Measurements from ENCODE around the gene CREB3L2.

- no peak for TF ChIP-seq RAD21 (conservative IDR thresholded peaks at IDR 0.05 in 1 of 2, IDR thresholded peaks at IDR 0.05 in 1 of 2)
- TF ChIP-seq HDAC2 (IDR thresholded peaks at IDR 0.05): no peak
- no peak for TF ChIP-seq CTCF (IDR thresholded peaks at IDR 0.05)
- TF ChIP-seq MAX (IDR thresholded peaks at IDR 0.05): no peak
- TF ChIP-seq POLR2A (IDR thresholded peaks at IDR 0.05; ENCODE audit: low read length): no peak
- TF ChIP-seq BHLHE40 (IDR thresholded peaks at IDR 0.05; ENCODE audit: low read depth, low read length): no peak
- no peak for TF ChIP-seq KDM5A (IDR thresholded peaks at IDR 0.05)
- no peak for TF ChIP-seq ZFP36 (IDR thresholded peaks at IDR 0.05; ENCODE audit: borderline replicate concordance, partially characterized antibody)
- TF ChIP-seq RNF2 (IDR thresholded peaks at IDR 0.05; ENCODE audit: borderline replicate concordance, low read depth): no peak
- no peak for TF ChIP-seq CHD2 (IDR thresholded peaks at IDR 0.05; ENCODE audit: low read length, partially characterized antibody)
- no peak for TF ChIP-seq USF2 (IDR thresholded peaks at IDR 0.05)
Observed at GRCh38 chr7:137839903-137840779, 161.7 kb downstream of the CREB3L2 start.

All from A549 (cell line).